Measurements from ENCODE around the gene CSN1S1.

GRCh38 chr4:69965628-69966027 lies 34.8 kb downstream of the CSN1S1 start, which contains the start of gene CSN2:
- TF ChIP-seq POLR2A (IDR thresholded peaks at IDR 0.05) (no peak), CTCF (IDR thresholded peaks at IDR 0.05) (no peak), EP300 (IDR thresholded peaks at IDR 0.05) (no peak)
